NOMO-1 treated with dmso at 0.1 percent for 144 hours (cell line): ENCODE data around the gene MYEOV.

Experiments used
- DNase-seq: peaks from one replicate; lab custom pipeline; 2025; ENCODE audit not compliant: unreplicated experiment; lab: John Stamatoyannopoulos, UW

MYEOV gene

DNA sequence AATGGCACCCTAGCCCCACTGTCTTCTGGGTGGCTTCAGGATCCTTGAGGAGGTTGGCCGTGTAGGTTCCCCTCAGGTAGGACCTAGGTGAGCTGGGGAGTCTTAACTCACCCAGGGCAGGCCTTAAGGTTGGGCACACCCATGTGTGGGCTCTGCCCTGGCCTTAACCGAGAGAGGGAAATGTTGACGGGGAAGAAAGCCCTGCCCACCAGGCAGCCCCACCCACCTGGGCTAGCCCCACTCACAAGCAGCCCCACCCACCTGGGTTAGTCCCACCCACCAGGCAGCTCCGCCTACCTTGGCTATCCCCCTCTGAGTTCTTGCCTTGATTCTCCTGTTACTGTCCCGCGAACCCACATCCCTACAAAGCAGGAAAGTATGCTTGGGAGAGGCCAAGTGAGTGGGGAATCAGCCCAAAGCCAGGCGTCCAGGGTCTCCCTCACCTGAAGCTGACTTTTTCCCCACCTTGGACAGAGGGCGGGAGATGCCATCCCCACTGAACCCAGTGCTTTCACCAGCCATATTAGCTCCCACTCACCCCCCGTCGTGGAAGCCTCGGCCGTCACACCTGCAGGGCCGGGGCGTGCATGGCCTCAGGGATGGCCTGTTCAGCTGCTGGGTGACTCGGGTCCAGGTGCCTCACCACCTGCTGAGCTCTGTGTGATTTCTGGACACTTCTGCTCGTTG lies at the start of gene MYEOV:
TSS of gene MYEOV (plus strand) at position 337 of the 687 bp plus-strand sequence. CDS start 1,200 bp downstream, outside the sequence.
- no peak for DNase-seq

DNA sequence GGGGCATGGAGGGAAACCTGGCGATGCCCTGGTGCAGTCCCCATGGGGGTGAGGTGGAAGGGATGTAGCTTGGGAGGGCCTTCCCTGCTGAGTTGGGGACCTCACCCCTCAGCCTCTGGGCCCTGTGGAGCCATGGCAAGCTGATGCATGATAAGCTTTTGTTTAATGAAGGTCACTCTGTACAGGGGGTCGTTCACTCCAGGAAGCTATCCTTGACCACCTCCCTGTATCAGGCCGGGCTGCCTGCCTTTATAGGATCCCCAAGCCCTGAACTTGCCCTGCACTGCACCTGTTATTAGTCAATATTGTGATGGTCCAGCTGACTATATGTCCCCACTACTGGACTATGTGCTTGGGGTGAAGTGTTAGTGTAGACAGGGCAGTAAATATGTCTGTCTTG lies 49.7 kb upstream of the MYEOV start:
- no peak for DNase-seq

DNA sequence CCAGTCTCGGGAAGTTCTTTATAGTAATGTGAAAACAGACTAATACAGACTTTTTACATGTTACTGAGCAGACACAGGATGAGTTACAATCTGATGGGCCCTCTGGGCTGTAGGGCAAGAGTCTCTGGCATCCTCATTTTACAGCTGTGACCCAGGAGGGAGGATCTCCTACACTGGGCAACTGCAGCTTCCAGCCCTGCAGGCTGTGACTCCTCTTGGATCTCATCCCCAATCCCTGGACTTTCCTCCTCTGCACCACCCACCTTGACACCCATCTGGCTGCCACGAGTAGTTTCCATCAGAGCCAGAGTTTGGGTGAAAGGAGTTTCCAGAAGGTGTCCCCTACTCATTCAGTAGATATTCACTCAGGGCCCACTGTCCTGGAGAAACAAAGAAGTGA lies 48.9 kb upstream of the MYEOV start:
- DNase-seq: no peak

DNA sequence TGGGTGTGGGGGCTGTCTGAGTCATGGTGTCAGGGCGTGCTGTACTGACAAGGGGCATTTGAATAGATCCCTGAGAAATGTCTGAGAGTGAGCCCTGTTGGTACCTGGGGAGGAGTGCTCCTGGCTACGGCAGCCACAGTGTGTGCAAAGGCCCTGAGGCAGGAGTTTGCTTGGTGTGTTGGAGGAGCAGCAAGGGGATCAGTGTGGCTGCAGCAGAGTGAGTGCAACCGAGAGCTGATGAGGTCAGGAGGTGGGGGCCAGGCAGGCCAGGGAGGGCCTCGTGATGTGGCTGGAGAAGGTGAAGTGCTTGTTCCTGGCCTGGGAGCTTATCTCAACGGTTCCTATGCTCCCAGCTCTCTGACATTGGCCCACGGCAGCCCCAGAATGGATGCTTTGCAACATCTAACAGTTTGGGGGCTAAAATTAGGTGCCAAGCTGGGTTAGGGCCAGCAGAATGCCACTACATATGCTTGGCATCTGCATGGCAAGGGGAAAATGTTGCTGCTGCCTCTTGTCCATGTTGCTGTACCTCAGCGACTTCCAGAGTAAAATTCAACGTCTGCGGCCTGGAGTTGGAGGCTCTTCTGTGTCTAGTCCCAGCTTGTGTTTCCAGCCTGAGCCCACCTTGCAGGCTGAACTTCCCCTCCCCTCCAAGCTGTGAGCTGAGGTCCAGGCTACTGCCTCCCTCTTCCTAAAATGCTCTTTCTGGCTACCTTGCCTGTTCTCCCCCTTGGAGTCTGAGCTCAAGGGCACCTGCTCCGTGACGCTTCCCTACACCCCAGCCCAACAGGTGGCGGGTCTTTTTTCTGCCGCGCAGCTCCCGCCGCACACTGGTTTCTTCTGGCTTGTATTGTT lies 48.2 kb upstream of the MYEOV start:
- no peak for DNase-seq

DNA sequence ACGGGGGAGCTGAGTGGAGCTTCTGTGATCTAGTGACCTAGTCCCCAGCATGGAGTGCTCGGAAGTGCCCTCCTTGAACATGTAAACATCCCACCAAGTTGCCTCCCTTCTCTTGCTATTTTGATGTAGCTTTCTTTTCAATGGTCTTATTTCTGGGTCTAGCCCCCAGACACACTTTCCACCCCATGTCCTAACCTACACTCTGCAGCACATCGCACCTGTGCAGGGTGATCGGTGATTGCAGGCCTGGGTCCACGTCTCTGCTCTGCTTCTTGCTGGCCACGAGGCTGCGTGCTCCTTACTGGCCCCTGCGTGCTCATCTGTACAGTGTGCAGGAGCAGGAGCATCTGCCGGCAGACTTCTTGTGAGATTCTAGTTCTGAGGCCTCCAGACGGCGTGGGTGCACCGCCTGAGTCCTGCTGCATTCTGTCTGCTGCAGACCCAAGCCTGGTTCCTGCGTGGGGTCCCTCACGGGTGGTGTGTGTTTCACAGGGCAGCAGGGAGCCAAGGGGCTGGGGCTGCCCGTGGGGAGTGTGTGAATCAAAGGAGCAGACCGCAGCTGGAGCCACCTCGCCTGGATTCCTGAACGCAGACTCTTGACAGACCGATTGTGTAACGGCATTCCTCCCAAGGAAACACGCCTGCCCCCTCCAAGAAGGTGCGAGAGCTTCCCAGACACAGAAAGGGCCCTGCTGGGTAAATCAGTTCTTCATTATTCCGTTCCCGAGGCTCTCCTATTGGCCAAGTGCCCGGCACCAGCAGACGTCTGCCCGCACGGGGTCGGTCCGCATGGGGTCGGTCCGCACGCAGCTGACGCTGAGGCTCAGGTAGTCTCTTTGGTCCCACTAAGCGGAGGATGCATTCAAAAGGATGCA lies 44.4 kb upstream of the MYEOV start:
- no peak for DNase-seq

DNA sequence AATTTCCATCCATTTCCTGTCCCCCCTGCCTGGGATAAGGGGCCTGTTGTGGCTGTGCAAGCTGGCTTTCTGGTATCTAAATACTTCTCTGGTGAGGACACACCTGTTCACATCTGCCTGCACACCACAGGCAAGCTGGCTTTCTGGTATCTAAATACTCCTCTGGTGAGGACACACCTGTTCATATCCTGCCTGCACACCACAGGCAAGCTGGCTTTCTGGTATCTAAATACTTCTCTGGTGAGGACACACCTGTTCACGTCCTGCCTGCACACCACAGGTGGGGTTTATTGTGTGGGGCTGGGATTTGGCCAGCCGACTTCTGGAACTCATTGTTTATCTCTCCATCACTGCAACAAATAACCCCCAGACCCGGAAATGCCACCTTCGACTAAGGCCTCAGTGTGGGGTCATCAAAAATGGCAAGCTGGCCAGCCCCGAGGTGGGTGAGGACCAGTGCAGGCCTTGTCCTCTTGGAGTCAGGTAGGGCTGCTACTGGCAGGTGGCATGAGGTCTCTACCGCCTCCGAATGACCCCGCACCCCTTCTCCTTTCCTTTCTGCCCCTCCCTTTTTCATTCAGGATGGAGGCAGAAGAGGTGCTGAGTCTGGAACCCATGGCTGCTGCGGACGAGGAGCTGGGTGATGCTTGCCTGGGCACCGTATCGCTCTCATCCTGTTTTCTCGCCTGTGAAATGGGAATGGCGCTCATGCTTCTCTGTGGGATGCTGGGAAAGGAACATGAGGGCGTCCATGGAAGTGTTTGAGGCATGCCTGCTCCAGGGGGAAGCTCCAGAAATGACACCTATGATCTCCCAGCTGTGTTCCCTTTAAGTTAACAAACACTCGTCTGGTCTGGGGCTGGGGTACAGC lies 43.5 kb upstream of the MYEOV start:
- DNase-seq: no peak

DNA sequence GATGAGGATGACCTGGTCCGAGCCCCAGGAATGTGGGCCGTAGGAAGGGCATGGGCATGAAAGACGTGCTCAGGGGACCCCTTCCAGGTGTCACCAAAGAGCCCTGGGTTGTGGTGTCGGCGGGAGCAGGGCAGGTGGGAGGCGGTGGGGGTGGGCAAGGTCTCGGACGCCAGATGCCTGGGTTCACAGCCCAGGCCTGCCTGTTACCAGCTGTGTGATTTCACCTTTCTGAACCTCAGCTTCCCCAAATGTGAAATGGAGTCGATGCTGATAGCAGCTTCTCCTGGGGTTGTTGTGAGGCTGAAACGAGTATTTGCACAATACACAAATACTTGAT lies 42.9 kb upstream of the MYEOV start:
- no peak for DNase-seq

DNA sequence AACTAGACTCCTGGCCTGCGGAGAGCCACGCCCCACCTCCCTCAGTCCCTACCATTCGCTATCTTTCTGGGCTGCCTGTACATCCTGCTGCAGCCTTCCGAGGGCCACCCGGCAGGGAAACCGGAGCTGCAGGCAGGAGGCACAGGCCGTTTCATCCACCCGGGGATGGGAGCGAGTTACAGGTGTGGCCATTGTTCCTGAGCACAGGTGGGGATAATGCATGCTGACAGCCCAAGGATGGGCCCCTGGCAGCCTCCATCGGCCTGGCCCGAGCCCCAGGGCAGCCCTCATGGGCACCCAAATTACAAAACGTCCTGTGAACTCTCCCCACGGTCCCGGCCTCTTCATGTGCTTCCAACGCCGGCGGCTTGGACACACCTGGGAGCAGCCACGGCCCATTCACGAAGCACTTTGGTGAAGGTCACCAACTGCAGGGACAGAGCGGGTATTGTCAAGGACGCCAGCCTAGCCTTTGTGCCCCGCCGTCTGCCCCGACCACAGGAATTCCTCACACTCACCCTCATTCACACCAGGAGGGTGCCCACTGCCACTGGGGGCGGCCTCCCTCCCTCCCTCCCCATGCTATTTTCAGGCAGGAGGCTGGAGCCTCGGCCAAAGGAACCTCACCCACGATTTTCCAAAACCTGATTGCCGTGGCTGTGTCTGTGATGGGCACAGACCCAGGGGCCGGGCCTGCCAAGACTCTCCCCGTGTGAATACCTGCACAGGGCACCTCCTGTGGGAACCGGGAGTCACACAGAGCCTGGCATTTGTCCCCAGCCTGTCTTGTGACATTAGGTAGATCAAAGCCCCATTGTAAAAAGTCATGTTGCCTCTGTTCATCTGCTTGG lies 42.1 kb upstream of the MYEOV start:
- no peak for DNase-seq

DNA sequence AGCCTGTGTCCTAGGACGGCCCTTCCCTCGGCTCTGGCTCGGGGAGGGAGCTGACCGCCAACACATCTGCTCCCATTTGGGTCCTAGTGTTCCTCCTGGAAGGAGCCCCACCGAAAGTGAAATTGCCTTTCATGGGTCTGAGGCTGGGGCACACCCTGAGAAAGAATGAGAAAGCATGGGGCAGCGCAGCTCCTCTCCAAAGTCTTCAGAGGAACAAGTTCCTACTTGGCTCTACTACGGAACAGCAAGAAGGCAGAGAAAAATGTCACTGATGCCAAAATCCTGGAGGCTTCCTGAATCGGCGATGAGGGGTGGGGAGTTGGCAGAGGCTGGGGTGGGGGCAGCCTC lies 41.5 kb upstream of the MYEOV start:
- DNase-seq: no peak

DNA sequence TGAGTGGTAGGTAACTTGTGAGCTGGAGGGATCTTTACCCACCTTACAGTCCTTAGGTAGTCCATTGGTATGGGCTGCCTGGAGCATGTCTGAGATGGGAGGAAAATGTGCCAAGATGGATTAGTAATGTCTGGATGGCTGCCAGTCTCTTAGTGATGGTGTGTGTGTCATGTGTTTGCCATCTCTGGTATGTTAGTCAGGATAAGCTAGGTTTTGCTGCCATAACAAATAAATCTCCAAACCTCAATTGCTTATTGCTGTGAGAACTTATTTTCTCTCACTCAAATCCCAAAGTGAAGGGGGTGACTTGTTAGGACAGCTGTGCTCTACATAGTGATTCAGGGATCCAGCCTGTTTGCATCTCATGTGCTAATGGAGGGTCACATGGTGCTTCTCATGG lies 40.9 kb upstream of the MYEOV start:
- DNase-seq: no peak

DNA sequence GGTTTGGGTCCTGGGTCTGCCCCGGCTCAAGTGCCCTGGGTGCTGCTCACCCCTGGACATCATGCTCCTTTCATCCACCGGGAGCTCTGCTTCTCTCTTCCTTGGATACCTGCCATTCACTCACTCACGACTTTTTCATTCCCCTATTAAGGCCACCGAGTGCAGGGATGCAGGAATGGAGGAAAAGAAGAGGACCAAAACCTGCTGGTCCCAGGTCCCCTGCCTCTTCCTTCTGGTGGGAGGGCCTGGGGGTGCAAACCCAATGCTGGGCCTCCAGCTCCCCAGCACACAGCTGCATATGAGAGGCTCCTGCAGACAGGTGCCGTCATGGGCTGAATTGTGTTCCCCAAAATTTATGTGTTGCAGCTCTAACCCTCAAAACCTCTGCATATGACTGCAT lies 36.8 kb upstream of the MYEOV start:
- no peak for DNase-seq

DNA sequence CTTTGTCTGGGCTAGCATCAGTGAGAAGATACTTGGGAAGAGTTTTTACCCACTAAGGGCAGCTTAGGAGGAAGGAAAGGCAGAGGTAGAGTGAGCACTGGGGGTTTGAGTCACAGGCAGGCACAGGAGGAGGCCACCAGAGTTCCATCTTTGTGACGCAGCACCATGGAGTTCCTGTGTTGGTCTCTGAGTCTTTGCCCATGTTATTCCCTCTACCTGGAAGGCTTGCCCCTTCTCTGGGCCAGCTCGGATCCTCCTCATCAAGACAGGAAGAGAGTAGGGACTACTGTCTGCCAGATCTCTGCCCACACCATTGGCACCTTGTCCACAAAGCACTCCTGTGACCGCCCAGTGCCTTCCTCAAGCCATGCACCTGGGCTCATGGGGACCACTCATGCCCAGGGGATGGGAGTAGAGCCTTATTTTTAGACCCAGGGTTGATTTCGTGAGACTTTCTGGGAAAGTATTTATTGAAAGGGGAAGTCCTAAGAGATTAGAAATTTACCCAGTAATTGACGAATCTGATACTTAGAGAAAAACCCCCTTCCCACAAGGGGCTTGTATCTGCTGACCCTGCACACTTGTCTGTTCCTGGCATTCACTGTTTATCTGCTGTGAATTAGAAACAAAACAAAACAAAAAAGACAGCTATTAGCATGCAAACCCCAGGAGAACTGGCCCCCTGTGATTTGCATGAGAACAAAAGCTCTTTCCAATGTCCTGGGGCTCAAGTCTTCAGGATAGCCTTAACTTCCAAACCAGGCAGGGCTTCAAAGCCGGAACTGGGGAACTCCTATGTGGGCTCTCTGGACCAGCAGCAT lies 35.9 kb upstream of the MYEOV start:
- DNase-seq: no peak

DNA sequence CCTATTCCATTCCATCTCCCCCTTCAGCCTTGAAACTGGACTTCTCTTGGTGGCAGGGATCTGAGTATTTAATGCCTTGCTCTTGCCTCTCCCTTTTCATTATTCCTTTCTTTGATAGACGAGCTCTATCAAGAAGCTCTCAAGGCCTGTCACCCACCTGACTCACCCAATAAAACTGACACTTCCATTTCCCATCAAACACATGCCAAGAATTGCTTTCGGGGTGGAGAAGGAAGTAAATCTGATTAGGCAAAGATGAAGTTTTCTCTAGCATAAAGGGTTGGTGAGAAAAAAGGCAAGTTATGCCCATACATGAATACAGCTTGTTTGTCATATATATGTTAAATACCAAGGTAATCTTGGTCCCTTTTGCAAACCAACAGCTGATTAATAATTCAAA lies 34.9 kb upstream of the MYEOV start:
- no peak for DNase-seq

DNA sequence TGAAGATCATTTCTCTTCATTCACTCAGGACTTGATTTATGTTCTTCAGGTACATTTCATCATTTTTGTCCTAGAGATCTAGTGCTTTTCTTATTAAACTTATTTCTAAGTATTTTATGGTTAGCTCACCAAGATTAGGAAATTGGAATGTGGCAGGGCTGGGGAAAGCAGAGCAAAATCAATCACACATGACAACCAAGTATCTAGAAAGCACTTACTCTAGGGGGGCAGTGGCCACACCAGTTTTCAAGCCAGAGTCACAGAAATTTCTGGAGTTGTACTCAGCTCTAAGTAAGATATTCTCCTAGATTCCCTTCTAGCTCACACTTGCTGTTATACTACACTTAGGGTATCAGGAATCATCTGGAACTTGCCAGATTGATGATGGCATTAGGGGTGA lies 33.3 kb upstream of the MYEOV start:
- DNase-seq: no peak

DNA sequence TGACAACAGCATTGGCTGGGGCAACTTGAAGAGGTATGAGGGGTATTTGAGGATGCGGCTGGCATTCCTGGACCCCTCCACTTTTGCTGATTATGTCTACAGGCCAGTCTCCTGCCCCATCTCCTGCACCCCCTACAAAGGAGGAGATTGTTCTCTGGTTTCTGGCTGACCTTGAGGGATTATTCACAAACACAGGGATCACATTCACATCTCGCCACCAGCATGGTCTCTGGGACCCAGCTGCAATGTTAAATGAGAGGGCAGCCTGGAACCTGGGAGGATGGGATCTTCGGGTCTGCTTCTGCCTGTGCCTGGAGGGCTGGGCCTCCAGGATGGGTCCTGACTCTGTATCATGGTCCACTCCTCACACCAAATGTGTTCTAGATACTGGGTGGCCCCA lies 32.8 kb upstream of the MYEOV start:
- no peak for DNase-seq

DNA sequence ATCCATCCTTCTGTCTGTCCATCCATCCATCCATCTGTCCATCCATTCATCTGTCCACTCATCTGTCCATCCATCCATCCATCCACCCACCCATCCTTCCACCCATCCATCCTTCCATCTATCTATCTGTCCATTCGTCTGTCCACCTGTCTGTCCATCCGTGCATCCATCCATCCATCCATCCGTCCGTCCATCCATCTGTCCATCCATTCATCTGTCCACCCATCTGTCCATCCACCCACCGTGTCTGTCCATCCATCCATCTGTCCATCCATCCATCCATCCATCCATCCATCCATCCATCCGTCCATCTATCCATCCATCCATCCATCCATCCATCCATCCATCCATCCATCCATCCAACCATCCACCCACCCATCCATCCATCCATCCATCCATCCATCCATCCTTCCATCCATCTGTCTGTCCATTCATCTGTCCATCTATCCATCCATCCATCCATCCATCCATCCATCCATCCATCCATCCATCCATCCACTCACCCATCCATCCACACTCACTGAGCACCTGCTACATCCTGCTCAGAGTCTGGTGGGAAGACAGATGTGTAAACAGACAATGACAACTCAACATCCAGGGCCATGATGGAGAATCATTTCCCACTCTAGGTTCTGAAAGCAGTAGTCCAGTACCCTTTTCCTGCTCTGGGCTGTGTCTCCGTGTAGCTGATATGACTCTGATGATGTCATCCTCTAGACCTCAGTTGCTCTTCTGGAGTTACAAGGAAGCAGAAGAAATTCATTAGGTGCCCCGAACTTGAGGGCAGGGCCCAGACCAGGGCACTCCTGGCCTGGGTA lies 30.8 kb upstream of the MYEOV start:
- DNase-seq: no peak

DNA sequence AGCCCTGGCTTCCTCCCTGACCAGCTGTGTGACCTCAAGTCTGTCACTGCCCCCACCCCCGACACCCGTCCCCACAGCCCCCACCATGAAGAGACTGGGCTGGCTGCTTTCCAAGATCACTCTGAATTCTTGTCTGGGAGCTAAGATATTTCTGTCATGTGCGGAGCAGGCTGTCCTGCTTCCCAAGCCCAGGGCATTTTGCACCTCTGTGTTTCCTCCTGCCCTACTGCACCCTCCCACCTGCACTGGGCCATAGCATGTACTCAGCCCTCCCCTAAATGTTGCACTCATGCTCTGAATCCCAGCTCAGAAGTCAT lies 30.3 kb upstream of the MYEOV start:
- DNase-seq: no peak

DNA sequence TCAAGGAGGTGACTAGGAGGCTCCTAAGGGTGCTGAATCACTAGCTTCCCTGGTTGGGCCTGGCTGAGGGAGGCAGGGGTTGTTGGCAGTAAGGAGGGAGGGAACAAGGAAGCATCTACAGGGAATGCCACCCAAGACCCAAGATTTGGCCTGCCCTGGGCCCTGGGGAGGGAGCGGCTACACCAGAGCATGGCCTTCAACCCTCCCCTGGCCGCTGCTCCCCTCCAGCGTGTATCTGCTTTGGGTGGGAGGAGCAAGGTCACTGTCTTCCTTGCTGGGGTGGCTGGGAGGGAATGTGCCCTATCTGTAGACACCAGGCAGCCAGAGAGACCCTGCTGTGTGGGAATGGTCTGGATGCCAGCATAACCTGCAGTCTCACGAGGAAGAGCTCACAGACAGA lies 29.5 kb upstream of the MYEOV start:
- DNase-seq: no peak
